ENCODE measurements around the gene RNF207.

DNA sequence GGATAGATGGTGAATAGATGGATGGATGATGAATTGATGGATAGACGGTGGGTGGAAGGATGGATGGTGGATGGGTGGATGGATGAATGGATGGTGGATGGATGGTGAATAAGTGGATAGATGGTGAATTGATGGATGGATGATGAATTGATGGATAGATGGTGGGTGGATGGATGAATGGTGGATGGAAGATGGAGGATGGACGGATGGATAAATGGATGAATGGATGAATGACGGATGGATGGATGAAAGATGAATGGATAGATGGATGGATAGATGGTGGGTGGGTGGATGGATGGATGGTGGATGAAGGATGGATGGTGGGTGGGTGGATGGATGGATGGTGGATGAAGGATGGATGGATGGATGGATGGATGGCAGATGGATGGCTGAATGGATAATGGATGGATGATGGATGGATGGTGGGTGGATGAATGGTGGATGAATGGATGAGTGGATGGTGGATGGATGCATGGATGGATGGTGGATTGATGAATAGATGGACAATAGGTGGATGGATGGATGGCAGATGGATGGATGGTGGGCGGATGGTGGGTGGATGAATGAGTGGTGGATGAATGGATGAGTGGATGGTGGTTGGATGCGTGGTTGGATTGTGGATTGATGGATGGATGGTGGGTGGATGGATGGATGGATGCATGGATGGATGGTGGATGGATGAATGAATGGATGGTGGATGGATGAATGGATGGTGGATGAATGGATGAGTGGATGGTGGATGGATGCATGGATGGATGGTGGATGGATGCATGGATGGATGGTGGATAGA lies 31.1 kb upstream of the RNF207 start:
- TF ChIP-seq, protein P1, sequence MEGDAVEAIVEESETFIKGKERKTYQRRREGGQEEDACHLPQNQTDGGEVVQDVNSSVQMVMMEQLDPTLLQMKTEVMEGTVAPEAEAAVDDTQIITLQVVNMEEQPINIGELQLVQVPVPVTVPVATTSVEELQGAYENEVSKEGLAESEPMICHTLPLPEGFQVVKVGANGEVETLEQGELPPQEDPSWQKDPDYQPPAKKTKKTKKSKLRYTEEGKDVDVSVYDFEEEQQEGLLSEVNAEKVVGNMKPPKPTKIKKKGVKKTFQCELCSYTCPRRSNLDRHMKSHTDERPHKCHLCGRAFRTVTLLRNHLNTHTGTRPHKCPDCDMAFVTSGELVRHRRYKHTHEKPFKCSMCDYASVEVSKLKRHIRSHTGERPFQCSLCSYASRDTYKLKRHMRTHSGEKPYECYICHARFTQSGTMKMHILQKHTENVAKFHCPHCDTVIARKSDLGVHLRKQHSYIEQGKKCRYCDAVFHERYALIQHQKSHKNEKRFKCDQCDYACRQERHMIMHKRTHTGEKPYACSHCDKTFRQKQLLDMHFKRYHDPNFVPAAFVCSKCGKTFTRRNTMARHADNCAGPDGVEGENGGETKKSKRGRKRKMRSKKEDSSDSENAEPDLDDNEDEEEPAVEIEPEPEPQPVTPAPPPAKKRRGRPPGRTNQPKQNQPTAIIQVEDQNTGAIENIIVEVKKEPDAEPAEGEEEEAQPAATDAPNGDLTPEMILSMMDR (IDR thresholded peaks at IDR 0.05; ENCODE audit: insufficient read depth, low read length), result no peak
- TF ChIP-seq POLR2AphosphoS5 (IDR thresholded peaks at IDR 0.05; ENCODE audit: low read depth), result no peak
